SK-N-SH (cell line): Measurements from ENCODE around the gene SIN3A. TPM values are rescaled to one million over a fixed set of nuclear protein-coding genes. Genes with fewer than 3 reads are reported as not detected.

Source experiments
- CTCF ChIA-PET: fragments of 300-600, 350-600 bp; formaldehyde crosslinking; extraction: SDS; loops from one replicate; lab custom pipeline; 2021; lab: Yijun Ruan, JAX
- POLR2A ChIA-PET: fragments of 350-600 bp; sonication (Branson Sonifier 250); formaldehyde crosslinking; extraction: SDS; loops from one replicate; lab custom pipeline; 2020; ENCODE audit warnings: antibody characterized with exemption, inconsistent platforms; lab: Yijun Ruan, JAX
- DNase-seq: peaks from one replicate; pipeline ENCODE4 v3.0.0; 2012
- H2AFZ ChIP-seq: fragments of 200-600 bp; sonication (generic); 2 replicates; pipeline ENCODE4 v1.8.1; 2016; ENCODE audit warnings: antibody characterized with exemption, mild to moderate bottlenecking, low read depth
- H3F3A ChIP-seq: fragments of 200-600 bp; sonication (generic); replicated peaks from 2 replicates; pipeline ENCODE3; 2016; ENCODE audit warnings: antibody characterized with exemption, mild to moderate bottlenecking; ENCODE audit not compliant: insufficient read depth
- H3K27ac ChIP-seq, 2 experiments: fragments of 200-500 bp in 1 of 2; fragments of 200-600 bp in 1 of 2; sonication (Bioruptor generic) in 1 of 2; sonication (generic), shearing (Covaris generic) in 1 of 2; 2 replicates each; pipeline versions ENCODE4 v1.5.1 to v1.6.1; 2014 to 2016; ENCODE audit warnings: low read depth in 2 of 2, inconsistent platforms in 1 of 2, low read length in 1 of 2, mild to moderate bottlenecking in 1 of 2, mixed read lengths in 1 of 2
- H3K27me3 ChIP-seq: fragments of 200-600 bp; sonication (generic), shearing (Covaris generic); 2 replicates; pipeline ENCODE4 v1.6.1; 2016; ENCODE audit warnings: mixed run types; ENCODE audit not compliant: insufficient read depth
- H3K36me3 ChIP-seq, 2 experiments: fragments of 200-500 bp in 1 of 2; fragments of 200-600 bp in 1 of 2; sonication (Bioruptor generic) in 1 of 2; sonication (generic) in 1 of 2; replicated peaks in 1 of 2; 2 replicates each; pipeline versions ENCODE3 to v1.5.1; 2014 to 2016; ENCODE audit warnings: low read length in 1 of 2, mild to moderate bottlenecking in 1 of 2; ENCODE audit not compliant: insufficient read depth in 2 of 2, control insufficient read depth in 1 of 2
- H3K4me1 ChIP-seq, 2 experiments: fragments of 200-500 bp in 1 of 2; fragments of 200-600 bp in 1 of 2; sonication (Bioruptor generic) in 1 of 2; sonication (generic), shearing (Covaris generic) in 1 of 2; 2 replicates each; pipeline versions ENCODE4 v1.5.1 to v1.6.1; 2014 to 2016; ENCODE audit warnings: low read depth in 1 of 2, low read length in 1 of 2, mixed run types in 1 of 2; ENCODE audit not compliant: insufficient read depth in 2 of 2, control insufficient read depth in 1 of 2
- H3K4me2 ChIP-seq: fragments of 200-600 bp; sonication (generic), shearing (Covaris generic); 2 replicates; pipeline ENCODE4 v1.6.1; 2017; ENCODE audit warnings: mixed run types
- H3K4me3 ChIP-seq, 2 experiments: fragments of 200-500 bp in 1 of 2; fragments of 200-600 bp in 1 of 2; sonication (Bioruptor generic) in 1 of 2; sonication (generic), shearing (Covaris generic) in 1 of 2; 2 replicates each; pipeline versions ENCODE4 v1.5.1 to v1.8.1; 2014 to 2016; ENCODE audit warnings: low read depth in 2 of 2, inconsistent platforms in 1 of 2, low read length in 1 of 2, mild to moderate bottlenecking in 1 of 2, mixed read lengths in 1 of 2, moderate library complexity in 1 of 2
- H3K79me2 ChIP-seq: fragments of 200-600 bp; sonication (generic); 2 replicates; pipeline ENCODE4 v1.8.1; 2017; ENCODE audit warnings: mild to moderate bottlenecking; ENCODE audit not compliant: insufficient read depth
- H3K9ac ChIP-seq: fragments of 200-600 bp; sonication (generic); 2 replicates; pipeline ENCODE4 v1.6.1; 2017; ENCODE audit warnings: mixed run types
- H3K9me2 ChIP-seq: fragments of 200-600 bp; sonication (generic); 2 replicates; pipeline ENCODE4 v1.6.1; 2017; ENCODE audit warnings: mixed run types
- H3K9me3 ChIP-seq: fragments of 200-600 bp; sonication (generic); 2 replicates; pipeline ENCODE4 v1.6.1; 2017; ENCODE audit warnings: mixed run types, mild to moderate bottlenecking, moderate library complexity
- H4K20me1 ChIP-seq: fragments of 200-600 bp; sonication (generic); 2 replicates; pipeline ENCODE4 v1.6.1; 2017; ENCODE audit warnings: mild to moderate bottlenecking, mixed run types; ENCODE audit not compliant: insufficient read depth
- CHD2 ChIP-seq: fragments of 150-350 bp; IDR thresholded peaks from 2 replicates; pipeline ENCODE4 v1.6.1; 2018; ENCODE audit warnings: low read length; ENCODE audit not compliant: partially characterized antibody
- CTCF ChIP-seq: fragments of 200-600 bp; sonication (generic); IDR thresholded peaks from 2 replicates; pipeline ENCODE4 v1.6.1; 2017; ENCODE audit warnings: antibody characterized with exemption, mild to moderate bottlenecking, moderate library complexity
- EZH2phosphoT487 ChIP-seq: fragments of 200-600 bp; sonication (generic); IDR thresholded peaks from 2 replicates; pipeline ENCODE4 v1.6.1; 2017; ENCODE audit warnings: low read depth, mixed run types, mild to moderate bottlenecking, antibody characterized with exemption, moderate library complexity, borderline replicate concordance
- FOSL2 ChIP-seq: IDR thresholded peaks from 2 replicates; pipeline ENCODE4 v1.4.0; 2012; ENCODE audit warnings: low read depth, mild to moderate bottlenecking, moderate library complexity, borderline replicate concordance
- FOXJ3 ChIP-seq: sonication (generic); formaldehyde crosslinking; IDR thresholded peaks from 2 replicates; pipeline ENCODE4 v1.5.1; 2020; ENCODE audit warnings: mild to moderate bottlenecking, missing genetic modification reagents
- IRF3 ChIP-seq: fragments of 150-350 bp; IDR thresholded peaks from 2 replicates; pipeline ENCODE4 v1.6.1; 2016; ENCODE audit warnings: mild to moderate bottlenecking, low read depth, low read length
- MAX ChIP-seq: IDR thresholded peaks from 2 replicates; pipeline ENCODE4 v1.4.0; 2012; ENCODE audit warnings: low read depth
- MEF2A ChIP-seq: IDR thresholded peaks from 2 replicates; pipeline ENCODE4 v1.4.0; 2012; ENCODE audit warnings: low read depth, borderline replicate concordance
- MXI1 ChIP-seq: IDR thresholded peaks from 2 replicates; pipeline ENCODE4 v1.6.1; 2012; ENCODE audit warnings: mild to moderate bottlenecking, low read depth, low read length, improper control_type of control experiment
- NFIC ChIP-seq: IDR thresholded peaks from 2 replicates; pipeline ENCODE4 v1.4.0; 2012; ENCODE audit warnings: borderline replicate concordance
- PBX3 ChIP-seq: IDR thresholded peaks from 2 replicates; pipeline ENCODE4; 2012
- RAD21 ChIP-seq: IDR thresholded peaks from 2 replicates; pipeline ENCODE4 v1.6.1; 2012; ENCODE audit warnings: mild to moderate bottlenecking, low read length
- RCOR1 ChIP-seq: fragments of 150-350 bp; IDR thresholded peaks from 2 replicates; pipeline ENCODE4 v1.6.1; 2017; ENCODE audit warnings: antibody characterized with exemption, low read length
- RFX5 ChIP-seq: IDR thresholded peaks from 2 replicates; pipeline ENCODE4 v1.6.1; 2012; ENCODE audit warnings: mild to moderate bottlenecking, improper control_type of control experiment, low read length
- RXRA ChIP-seq: IDR thresholded peaks from 2 replicates; pipeline ENCODE4 v1.4.0; 2012; ENCODE audit warnings: low read depth, mild to moderate bottlenecking, borderline replicate concordance
- SIN3A ChIP-seq: IDR thresholded peaks from 2 replicates; pipeline ENCODE4 v1.6.1; 2012; ENCODE audit warnings: low read depth, mild to moderate bottlenecking, low read length, moderate library complexity, borderline replicate concordance
- SMC3 ChIP-seq: IDR thresholded peaks from 2 replicates; pipeline ENCODE4 v1.6.1; 2012; ENCODE audit warnings: low read depth, low read length, improper control_type of control experiment
- TAF1 ChIP-seq: IDR thresholded peaks from 2 replicates; pipeline ENCODE4 v1.6.1; 2012; ENCODE audit warnings: low read depth, mild to moderate bottlenecking, low read length, moderate library complexity, borderline replicate concordance
- TCF12 ChIP-seq: IDR thresholded peaks from 2 replicates; pipeline ENCODE4 v1.4.0; 2012
- TEAD4 ChIP-seq: IDR thresholded peaks from 2 replicates; pipeline ENCODE4 v1.4.0; 2012; ENCODE audit warnings: mild to moderate bottlenecking, borderline replicate concordance; ENCODE audit not compliant: insufficient read depth
- USF2 ChIP-seq: fragments of 150-350 bp; IDR thresholded peaks from 2 replicates; pipeline ENCODE4 v1.6.1; 2017; ENCODE audit warnings: antibody characterized with exemption, low read length, low read depth, borderline replicate concordance
- WGBS: methylation state at CpG from one replicate; pipeline ENCODE4 v1.1.6; 2017; ENCODE audit warnings: low lambda C conversion rate; 5-methylcytosine and 5-hydroxymethylcytosine counted together
- polyA plus RNA-seq, 3 experiments: library from polyadenylated mRNA; depleted of rRNA; stranded (reverse); fragments of >200 nt; gene quantifications; 2 replicates each; pipeline ENCODE4 v1.2.3, GENCODE V29; 2012

The SIN3A gene
- polyA plus RNA-seq, 1 of the 3 experiments (the other 2 are of a cell fraction) = 32.2 TPM

GRCh38 chr15:75327005-75327404, 124.5 kb downstream of the SIN3A start (continued):
- no peak for TF ChIP-seq SIN3A
- TF ChIP-seq, all 33 proteins: peak for 0

GRCh38 chr15:75325922-75326321, 125.6 kb downstream of the SIN3A start:
- Histone ChIP-seq H3K36me3 (no peaks in the 10 kb centered on the region), H3K4me3 (no peak overlapping the region), H3K4me2 (no peak overlapping the region), H3K27ac (no peak overlapping the region), H3K9ac (no peak overlapping the region), H3K79me2 (no peaks in the 10 kb centered on the region), H3K9me3 (no peaks in the 10 kb centered on the region), H3K4me1 (no peaks in the 10 kb centered on the region), H4K20me1 (no peaks in the 10 kb centered on the region), H3K9me2 (no peaks in the 10 kb centered on the region), H2AFZ (no peak overlapping the region), H3K27me3 (no peaks in the 10 kb centered on the region; the same call in 1 of the 2 replicates), H3F3A (no peaks in the 10 kb centered on the region)
- no peak for TF ChIP-seq CHD2
- no peak for TF ChIP-seq TCF12
- no peak for TF ChIP-seq FOSL2
- no peak for TF ChIP-seq TEAD4
- TF ChIP-seq NFIC = no peak
- no peak for TF ChIP-seq USF2
- TF ChIP-seq RCOR1 = no peak
- no peak for TF ChIP-seq TAF1
- TF ChIP-seq FOXJ3 (CRISPR knock-in tag) = no peak
- no peak for DNase-seq
- ChIA-PET POLR2A (no interaction called here), CTCF (no interaction called here)
- 86% methylated on average over 4 of the region's 4 CpGs for WGBS

- POLR2A ChIA-PET = no interaction called here
- Histone ChIP-seq H3K9ac (no peak overlapping the region), H2AFZ (no peak overlapping the region), H3K36me3 (no peaks in the 10 kb centered on the region), H3K27ac (no peak overlapping the region), H3K9me3 (no peaks in the 10 kb centered on the region), H3K4me3 (no peak overlapping the region), H3K27me3 (no peaks in the 10 kb centered on the region; the same call in 1 of the 2 replicates), H4K20me1 (no peaks in the 10 kb centered on the region), H3K4me2 (no peak overlapping the region), H3K4me1 (no peaks in the 10 kb centered on the region), H3F3A (no peaks in the 10 kb centered on the region), H3K79me2 (no peaks in the 10 kb centered on the region), H3K9me2 (no peaks in the 10 kb centered on the region)
- CTCF ChIA-PET = interaction anchor here (1.4 kb wide), 1 partner anchor 14 kb away, joined by 7 read pairs; no protein-coding TSS in a partner anchor
- no peak for DNase-seq
- 49% methylated on average over 6 of the region's 6 CpGs for WGBS
- TF ChIP-seq SIN3A (no peak), TCF12 (no peak), MEF2A (no peak), EZH2phosphoT487 (no peak), CTCF (no peak), NFIC (no peak), USF2 (no peak), RAD21 (no peak), MAX (no peak), PBX3 (no peak), IRF3 (no peak), SMC3 (no peak), RFX5 (no peak), FOSL2 (no peak), RXRA (no peak), MXI1 (no peak)
Measured at GRCh38 chr15:75321711-75322110, 129.8 kb downstream of the SIN3A start.
